Spleen (tissue), 7 donors: Measurements from ENCODE around the gene AHDC1.
A peak's percentile ranks its signal among the peaks of the same experiment; 100 is the strongest.

Experiments used
- CTCF ChIP-seq, 11 experiments: fragments of 200-600 bp in 7 of 11; fragments of 450-650 bp in 4 of 11; sonication (generic) in 4 of 11; IDR thresholded peaks in 8 of 11; conservative IDR thresholded peaks in 3 of 11; 1 replicate in 7 of 11; 2 replicates in 4 of 11; pipeline versions ENCODE4 v1.4.0 to v1.8.0; 2016 to 2021; ENCODE audit warnings: antibody characterized with exemption in 11 of 11, inconsistent platforms in 4 of 11, mild to moderate bottlenecking in 1 of 11
- POLR2A ChIP-seq, 3 donors: fragments of 450-650 bp; IDR thresholded peaks; one replicate each; pipeline ENCODE4 v1.5.1; 2017; ENCODE audit warnings: antibody characterized with exemption in 3 of 3, mild to moderate bottlenecking in 1 of 3
- POLR2AphosphoS5 ChIP-seq, 3 donors: sonication (generic); formaldehyde crosslinking; IDR thresholded peaks; one replicate each; pipeline ENCODE4 v1.5.1; 2017; ENCODE audit warnings: antibody characterized with exemption in 3 of 3
- donor health status: DM: no; HTN: no; CAD: no; lungs with moderate emphysema.
- donor health status: DM: no; HTN: no; CAD: no.
- donor health status: DM: no; HTN: no; CAD: no.

- TF ChIP-seq CTCF (IDR thresholded peaks at IDR 0.05 in 8 of 11, conservative IDR thresholded peaks at IDR 0.05 in 3 of 11) (no peak), POLR2AphosphoS5 (IDR thresholded peaks at IDR 0.05) (peak; percentile 45 to 71 (median 57)), POLR2A (IDR thresholded peaks at IDR 0.05) (no peak)
These were observed 52.6 kb downstream of the AHDC1 start for GRCh38 chr1:27551170-27551952.
